NCI-H526 treated with DMSO at 0.1 percent for 48 hours (cell line): ENCODE results near the gene RAI1.

Source experiments
- DNase-seq: peaks from one replicate; lab custom pipeline; 2025; lab: John Stamatoyannopoulos, UW

Gene RAI1

GRCh38 chr17:17700251-17700969 is 19.2 kb downstream of the RAI1 start:
- peak; percentile 30 for DNase-seq

DNA sequence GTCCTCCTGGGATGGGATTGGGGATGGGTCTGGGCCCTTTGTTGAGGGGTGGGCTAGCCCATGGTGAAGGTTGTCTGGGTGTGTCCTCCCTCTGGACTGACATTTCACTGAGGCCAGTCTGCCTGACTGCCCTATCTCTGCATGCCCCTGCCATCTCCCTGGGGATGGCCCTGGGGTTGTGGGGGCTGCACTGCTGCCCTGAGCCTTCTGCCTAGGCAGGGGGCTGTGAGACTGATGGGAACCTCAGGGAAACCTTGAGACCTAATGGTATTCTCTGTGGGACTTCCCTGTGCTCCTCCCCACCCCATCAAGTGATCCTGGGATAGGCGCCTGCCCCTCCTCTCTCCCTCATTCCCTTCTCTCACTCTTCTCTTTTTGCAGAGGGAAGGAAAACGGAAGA is 19.9 kb downstream of the RAI1 start:
- DNase-seq = no peak

DNA sequence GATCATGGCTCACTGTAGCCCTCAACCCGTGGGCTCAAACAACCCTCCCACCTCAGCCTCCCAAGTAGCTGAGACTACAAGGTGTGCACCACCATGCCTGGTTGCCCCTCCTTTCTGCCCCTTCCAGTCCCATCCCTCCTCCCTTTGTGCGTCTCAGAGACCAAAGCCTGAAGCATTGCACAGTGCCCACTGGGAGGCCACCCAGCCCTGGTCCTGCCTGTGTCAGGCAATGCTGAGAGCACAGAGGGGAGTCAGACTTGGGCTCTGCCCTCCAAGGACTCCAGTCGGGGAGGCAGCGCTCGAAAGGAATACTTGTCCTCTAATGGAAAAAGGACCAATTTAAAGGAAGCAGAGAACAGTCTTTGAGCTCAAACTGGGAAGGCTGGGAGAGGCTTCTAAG is 20.4 kb downstream of the RAI1 start:
- no peak for DNase-seq

- no peak for DNase-seq
Measured at GRCh38 chr17:17702449-17703139, 21.3 kb downstream of the RAI1 start.

- no peak for DNase-seq
Measured at GRCh38 chr17:17703140-17703919, 22.1 kb downstream of the RAI1 start.

DNA sequence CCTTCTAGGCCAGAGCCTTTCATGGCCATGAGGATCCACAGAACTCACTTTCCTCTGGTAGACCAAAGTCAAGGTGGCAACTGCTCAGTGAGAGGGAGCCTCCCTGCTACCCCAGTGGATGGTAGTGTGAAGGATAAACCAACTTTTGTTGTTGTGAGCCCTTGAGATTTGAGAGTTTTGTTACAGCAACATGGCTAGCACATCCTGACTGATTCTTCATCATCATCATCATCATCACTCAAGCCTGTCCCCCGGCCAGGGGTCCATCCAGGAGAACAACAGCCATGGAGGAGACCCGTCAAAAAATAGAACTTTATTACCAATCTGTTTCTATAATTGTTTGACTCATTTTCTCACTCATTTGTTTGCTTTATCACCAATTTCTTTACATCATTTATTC is 23.7 kb downstream of the RAI1 start:
- no peak for DNase-seq

- no peak for DNase-seq
Measured at GRCh38 chr17:17706140-17707060, 25.1 kb downstream of the RAI1 start.

DNA sequence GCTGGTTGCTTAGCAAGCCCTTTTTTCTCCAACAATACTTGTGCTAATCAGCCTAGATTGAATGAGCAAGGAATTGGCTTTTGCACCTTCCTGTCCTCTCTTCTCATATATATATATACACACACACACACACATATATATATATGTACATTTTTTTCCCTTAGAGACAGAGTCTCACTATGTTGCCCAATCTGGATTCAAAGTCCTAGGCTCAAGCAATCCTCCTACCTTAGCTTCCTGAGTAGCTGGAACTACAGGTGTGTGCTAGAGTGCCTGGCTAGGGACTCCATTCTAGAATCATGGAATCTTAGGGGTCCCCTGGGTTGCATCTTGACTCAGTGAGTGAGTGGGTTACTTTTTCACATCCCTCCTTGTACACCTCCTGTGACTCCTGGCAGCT is 27.0 kb downstream of the RAI1 start:
- no peak for DNase-seq

DNA sequence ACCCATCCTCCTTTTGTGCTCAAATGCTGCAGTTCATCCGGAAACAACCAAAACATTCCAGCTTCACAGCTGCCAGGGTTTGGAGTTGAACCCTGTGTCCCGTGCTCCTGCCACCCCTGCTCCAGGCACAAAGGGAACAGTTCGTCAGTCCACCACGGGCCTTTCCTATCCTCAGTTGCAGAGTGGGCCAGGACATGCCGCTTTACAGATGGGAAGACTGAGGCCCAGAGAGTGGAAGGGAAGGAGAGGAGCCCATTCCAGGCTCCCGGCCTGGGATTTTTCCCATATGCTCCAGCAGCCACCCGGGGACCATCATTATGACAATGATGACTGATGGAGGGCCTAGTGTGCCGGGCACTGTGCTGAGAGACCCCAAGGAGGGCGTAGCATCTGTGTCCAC is 27.6 kb downstream of the RAI1 start:
- DNase-seq = no peak

- no peak for DNase-seq
Measured at GRCh38 chr17:17709815-17710321, 28.6 kb downstream of the RAI1 start.

GRCh38 chr17:17710355-17710727 is 29.1 kb downstream of the RAI1 start:
- no peak for DNase-seq

DNA sequence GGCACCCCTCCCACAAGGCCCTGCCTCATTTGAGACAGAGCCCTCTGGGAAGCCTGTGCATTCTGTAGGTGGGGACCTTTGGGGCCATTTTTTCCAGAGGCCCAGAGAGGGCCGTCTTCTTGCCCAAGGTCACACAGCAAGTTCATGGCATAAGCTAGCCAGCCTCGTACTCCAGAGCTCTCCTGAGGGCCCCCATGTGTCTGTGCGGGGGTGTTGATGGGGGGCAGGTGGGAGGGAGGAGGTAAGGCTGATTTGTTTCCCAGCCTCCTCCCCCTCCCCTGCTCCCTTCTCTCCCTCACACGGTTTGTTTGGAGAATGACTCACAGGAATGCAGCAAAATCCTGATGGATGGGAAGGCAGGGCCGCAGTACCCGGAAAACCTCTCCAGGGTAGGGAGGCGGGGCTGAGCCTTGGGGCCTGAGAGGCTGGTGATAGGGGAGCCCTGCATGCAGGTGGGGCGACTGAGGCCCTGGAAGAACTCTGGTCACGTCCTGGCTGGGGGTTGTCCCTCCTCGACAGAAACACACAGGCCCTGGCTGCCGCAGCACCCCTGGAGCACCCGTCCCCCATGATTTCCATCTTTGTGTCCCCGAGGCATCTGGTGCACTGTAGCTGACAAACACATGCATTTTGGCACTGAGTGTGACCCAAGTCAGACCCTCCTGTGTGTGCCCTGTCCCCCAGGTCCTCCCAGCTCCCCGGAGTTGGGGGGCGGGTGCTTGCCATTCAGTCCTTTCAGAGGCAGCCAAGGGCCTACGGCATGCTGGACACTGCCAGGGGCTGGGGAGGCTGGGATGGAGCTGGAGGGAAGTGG is 29.7 kb downstream of the RAI1 start:
- no peak for DNase-seq

GRCh38 chr17:17711641-17712162 is 30.4 kb downstream of the RAI1 start:
- no peak for DNase-seq

- no peak for DNase-seq
Measured at GRCh38 chr17:17712268-17712924, 31.1 kb downstream of the RAI1 start.

- no peak for DNase-seq
Measured at GRCh38 chr17:17713839-17714238, 32.6 kb downstream of the RAI1 start.

GRCh38 chr17:17714261-17714866 is 33.1 kb downstream of the RAI1 start:
- DNase-seq = no peak

DNA sequence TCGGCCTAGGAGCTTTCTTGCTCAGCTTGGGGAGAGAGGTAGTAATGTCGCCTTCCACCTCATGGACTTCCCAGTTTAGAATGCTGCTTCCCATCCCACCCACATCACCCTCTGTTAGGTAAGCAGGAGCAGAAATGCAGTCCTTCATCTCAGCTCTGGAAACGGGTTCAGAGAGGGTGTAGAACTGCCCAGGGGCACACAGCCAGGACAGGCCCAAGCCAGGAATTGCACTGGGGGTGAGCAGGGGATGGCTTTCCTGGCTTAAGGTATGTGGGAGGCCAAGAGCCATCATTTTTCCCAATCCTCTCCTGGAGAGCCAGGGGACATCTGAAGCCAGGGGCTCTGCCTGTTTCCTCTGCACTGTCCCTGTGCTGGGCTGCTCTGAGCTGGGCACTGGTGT is 33.6 kb downstream of the RAI1 start:
- no peak for DNase-seq

GRCh38 chr17:17716837-17717523 is 35.7 kb downstream of the RAI1 start:
- DNase-seq = no peak

- DNase-seq = no peak
Measured at GRCh38 chr17:17718251-17718650, 37.0 kb downstream of the RAI1 start.
